GM06990 (cell line): ENCODE data around the gene LMOD1.
"Not testable (repeated sequence)": the region's sequence is repeated elsewhere in the genome, so short reads cannot be mapped to it uniquely, and the experiment has no call there.

ENCODE experiments used
- DNase-seq: peaks from one replicate; pipeline ENCODE4 v3.0.0-alpha.2; 2011; ENCODE audit not compliant: insufficient read length; ENCODE audit errors: extremely low read depth
- H3K27me3 ChIP-seq: replicated peaks from 2 replicates; pipeline ENCODE4 v1.6.0; 2011; ENCODE audit warnings: low read length; ENCODE audit not compliant: control insufficient read depth, insufficient read depth
- H3K36me3 ChIP-seq: 2 replicates; pipeline ENCODE4 v1.5.1; 2011; ENCODE audit warnings: low read length; ENCODE audit not compliant: control insufficient read depth, insufficient read depth
- H3K4me3 ChIP-seq: replicated peaks from 2 replicates; pipeline ENCODE4 v1.5.1; 2011; ENCODE audit warnings: low read depth, mild to moderate bottlenecking, control low read depth, low read length
- TF ChIP-seq, protein P1 (sequence below): IDR thresholded peaks from 2 replicates; pipeline ENCODE4 v1.5.1; 2011; ENCODE audit warnings: low read length, control low read depth, mild to moderate bottlenecking, inconsistent platforms; ENCODE audit not compliant: insufficient read depth, poor library complexity, severe bottlenecking

Gene LMOD1

DNA sequence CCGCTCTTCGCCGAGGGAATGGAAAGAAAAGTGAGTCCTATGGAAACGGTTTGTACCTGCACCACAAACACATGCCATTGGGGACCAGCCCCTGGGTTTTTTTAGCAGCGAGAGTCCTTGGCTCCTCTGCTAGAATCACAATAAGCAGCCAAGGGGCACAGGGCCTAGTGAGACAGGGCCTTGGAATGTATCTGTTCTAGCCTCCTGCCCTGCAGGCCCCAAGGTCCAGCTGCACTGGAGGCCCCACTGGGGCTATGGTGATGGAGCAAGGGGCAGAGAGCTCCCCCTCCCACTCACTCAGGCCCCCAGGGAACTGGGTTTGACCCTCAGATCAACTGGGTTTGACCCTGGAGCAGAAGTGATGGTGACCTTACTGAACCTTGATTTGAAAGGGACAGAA, 43.2 kb downstream of the LMOD1 start:
- TF ChIP-seq, protein P1, sequence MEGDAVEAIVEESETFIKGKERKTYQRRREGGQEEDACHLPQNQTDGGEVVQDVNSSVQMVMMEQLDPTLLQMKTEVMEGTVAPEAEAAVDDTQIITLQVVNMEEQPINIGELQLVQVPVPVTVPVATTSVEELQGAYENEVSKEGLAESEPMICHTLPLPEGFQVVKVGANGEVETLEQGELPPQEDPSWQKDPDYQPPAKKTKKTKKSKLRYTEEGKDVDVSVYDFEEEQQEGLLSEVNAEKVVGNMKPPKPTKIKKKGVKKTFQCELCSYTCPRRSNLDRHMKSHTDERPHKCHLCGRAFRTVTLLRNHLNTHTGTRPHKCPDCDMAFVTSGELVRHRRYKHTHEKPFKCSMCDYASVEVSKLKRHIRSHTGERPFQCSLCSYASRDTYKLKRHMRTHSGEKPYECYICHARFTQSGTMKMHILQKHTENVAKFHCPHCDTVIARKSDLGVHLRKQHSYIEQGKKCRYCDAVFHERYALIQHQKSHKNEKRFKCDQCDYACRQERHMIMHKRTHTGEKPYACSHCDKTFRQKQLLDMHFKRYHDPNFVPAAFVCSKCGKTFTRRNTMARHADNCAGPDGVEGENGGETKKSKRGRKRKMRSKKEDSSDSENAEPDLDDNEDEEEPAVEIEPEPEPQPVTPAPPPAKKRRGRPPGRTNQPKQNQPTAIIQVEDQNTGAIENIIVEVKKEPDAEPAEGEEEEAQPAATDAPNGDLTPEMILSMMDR = no peak
- no peak overlapping the region for H3K4me3 ChIP-seq
- no peaks in the 10 kb centered on the region; the same call in 1 of the 2 replicates for H3K27me3 ChIP-seq
- H3K36me3 ChIP-seq = no peaks in the 10 kb centered on the region
- no peak for DNase-seq

DNA sequence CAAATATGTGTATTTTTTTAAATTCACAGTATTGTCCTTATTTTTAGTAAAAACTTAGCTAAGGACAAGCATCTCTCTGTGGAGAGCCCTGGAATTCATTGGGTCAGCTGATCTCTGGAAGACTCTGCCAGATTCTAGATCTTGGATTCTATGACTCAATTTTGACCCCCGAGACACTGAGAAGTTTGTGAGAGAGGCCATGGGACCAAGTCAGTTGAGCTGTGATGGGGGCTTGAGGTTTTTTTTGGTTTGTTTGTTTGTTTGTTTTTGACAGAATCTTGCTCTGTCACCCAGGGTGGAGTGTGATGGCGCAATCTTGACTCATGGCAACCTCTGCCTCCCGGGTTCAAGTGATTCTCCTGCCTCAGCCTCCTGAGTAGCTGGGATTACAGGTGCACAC, 44.1 kb downstream of the LMOD1 start:
- H3K27me3 ChIP-seq = no peaks in the 10 kb centered on the region; the same call in 1 of the 2 replicates
- TF ChIP-seq, protein P1 = no peak
- no peaks in the 10 kb centered on the region for H3K36me3 ChIP-seq
- no peak for DNase-seq
- H3K4me3 ChIP-seq = no peak overlapping the region

DNA sequence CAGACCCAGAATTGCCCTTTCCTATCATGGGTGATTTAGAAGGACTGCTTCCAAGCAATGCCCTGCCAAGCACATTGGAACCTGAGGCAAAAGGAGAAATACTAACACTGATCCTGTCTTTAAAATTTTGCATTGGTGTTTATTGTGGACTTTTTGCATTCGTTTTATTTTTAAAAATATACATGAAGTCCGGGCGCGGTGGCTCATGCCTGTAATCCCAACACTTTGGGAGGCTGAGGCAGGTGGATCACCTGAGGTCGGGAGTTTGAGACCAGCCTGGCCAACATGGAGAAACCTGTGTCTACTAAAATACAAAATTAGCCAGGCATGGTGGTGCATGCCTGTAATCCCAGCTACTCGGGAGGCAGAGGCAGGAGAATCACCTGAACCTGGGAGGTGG, 45.3 kb downstream of the LMOD1 start:
- not testable (repeated sequence) for H3K4me3 ChIP-seq, H3K36me3 ChIP-seq, H3K27me3 ChIP-seq, DNase-seq

DNA sequence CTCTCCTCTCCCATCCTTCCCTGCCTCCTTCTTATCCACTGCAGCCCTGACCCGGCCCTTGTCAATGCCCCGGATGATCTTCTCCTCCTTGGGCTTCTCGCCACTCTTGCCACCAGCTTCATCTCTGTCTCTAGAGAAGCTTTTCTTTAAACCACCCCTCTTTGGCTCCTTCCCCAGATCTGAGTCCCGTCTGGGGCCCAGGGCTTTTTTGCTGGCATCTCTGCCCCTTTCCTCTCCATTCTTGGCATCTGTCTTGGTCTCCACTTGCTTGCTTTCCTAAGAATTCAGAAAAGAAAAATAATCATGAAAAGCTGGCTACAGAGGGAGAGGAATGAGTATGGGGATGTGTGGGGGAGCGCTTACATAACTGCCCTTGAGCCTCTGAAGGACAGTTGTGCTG, 45.9 kb downstream of the LMOD1 start:
- TF ChIP-seq, protein P1 = no peak
- no peaks in the 10 kb centered on the region; the same call in 1 of the 2 replicates for H3K27me3 ChIP-seq
- no peak overlapping the region for H3K4me3 ChIP-seq
- H3K36me3 ChIP-seq = no peaks in the 10 kb centered on the region
- DNase-seq = no peak

DNA sequence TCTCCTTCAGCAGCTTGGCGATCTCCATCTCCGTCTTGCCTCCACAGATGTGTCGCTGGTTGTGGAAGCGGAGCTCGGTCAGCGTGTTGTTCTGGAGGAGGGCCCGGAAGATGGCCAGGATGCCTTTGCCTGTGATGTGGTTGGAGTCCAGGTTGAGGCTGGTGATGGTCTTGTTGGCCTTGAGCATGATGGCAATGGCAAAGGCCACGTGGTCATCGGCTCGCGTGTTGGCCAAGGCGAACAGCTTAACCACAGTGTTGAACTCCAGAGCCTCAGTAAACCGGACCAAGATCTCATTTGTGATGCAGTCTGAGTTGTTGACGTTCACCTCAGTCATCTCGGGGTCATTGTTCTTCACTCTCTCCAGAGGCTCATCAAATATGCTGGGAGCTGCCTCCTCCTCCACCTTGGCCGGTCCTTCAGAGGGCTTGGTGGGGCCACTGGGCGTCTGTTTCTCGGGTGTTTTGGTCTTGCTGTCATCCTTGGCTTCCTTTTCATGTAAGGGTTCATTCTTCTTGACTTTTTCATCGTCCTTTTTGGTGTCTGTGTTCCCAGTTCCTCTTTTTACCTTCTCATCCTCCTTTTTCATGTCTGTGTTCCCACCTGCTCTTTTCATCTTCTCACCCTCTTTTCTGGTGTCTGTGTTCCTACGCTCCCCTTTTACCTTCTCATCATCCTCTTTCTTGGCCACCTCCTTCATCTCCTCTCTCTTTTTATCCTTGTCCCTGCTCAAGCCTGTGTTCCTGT, 46.5 kb downstream of the LMOD1 start:
- no peak for DNase-seq
- H3K27me3 ChIP-seq = no peaks in the 10 kb centered on the region; the same call in 1 of the 2 replicates
- H3K36me3 ChIP-seq = no peaks in the 10 kb centered on the region
- TF ChIP-seq, protein P1 = no peak
- no peak overlapping the region for H3K4me3 ChIP-seq

DNA sequence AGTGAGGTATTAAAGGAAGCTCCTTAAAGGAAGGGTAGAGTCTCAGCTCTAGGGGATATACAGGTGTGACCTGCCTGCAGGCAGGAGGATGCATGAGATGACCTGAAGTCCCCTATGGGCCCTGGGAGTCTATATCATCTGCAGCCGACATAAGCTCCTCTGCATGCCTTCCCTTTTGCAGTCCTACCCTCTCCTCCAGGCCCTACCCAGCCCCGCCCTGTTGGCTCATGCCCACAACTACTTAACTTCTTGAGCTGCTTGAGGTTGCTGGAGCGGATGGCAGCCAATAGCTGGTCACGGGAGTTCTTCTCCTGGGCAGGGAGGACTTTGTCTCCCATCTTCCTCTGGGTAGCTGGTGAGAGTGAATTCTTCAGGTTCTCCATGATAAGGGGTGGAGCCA, 47.4 kb downstream of the LMOD1 start:
- TF ChIP-seq, protein P1 = no peak
- H3K4me3 ChIP-seq = no peak overlapping the region
- no peaks in the 10 kb centered on the region; the same call in 1 of the 2 replicates for H3K27me3 ChIP-seq
- H3K36me3 ChIP-seq = no peaks in the 10 kb centered on the region
- DNase-seq = no peak
